Gastroesophageal sphincter (tissue), 4 donors: ENCODE results near the gene RNASET2. TPM values are rescaled to one million over a fixed set of nuclear protein-coding genes. Genes with fewer than 3 reads are reported as not detected.

ENCODE experiments used
- ATAC-seq: fragments of 150-250 bp; one replicate; pipeline ENCODE4 v1.9.1; 2016; ENCODE audit warnings: mild to moderate bottlenecking, moderate library complexity
- H3K27ac ChIP-seq, 4 donors: fragments of 200-600 bp; sonication (generic) in 3 of 4; 1 replicate in 3 of 4; 2 replicates in 1 of 4; pipeline ENCODE4 v1.5.1; 2016 to 2019
- H3K27me3 ChIP-seq: fragments of 200-600 bp; sonication (generic); one replicate; pipeline ENCODE4 v1.5.1; 2019
- H3K36me3 ChIP-seq, 2 donors: fragments of 200-600 bp; sonication (generic); one replicate each; pipeline ENCODE4 v1.5.1; 2019; ENCODE audit warnings: control low read depth in 1 of 2
- H3K4me1 ChIP-seq, 3 donors: fragments of 200-600 bp; sonication (generic); 1 replicate in 2 of 3; 2 replicates in 1 of 3; pipeline ENCODE4 v1.5.1; 2016 to 2019; ENCODE audit warnings: control low read depth in 2 of 3
- H3K4me3 ChIP-seq, 2 donors: fragments of 200-600 bp; sonication (generic); one replicate each; pipeline ENCODE4 v1.5.1; 2019; ENCODE audit warnings: mild to moderate bottlenecking in 1 of 2, moderate library complexity in 1 of 2
- H3K9me3 ChIP-seq, 3 donors: fragments of 200-600 bp; sonication (generic); one replicate each; pipeline ENCODE4 v1.5.1; 2017 to 2019; ENCODE audit warnings: control low read depth in 2 of 3
- EP300 ChIP-seq: sonication (generic); formaldehyde crosslinking; IDR thresholded peaks from one replicate; pipeline ENCODE4 v1.6.1; 2017; ENCODE audit warnings: antibody characterized with exemption, mild to moderate bottlenecking
- POLR2A ChIP-seq, 2 donors: fragments of 450-650 bp; IDR thresholded peaks; one replicate each; pipeline ENCODE4 v1.6.1; 2017; ENCODE audit warnings: antibody characterized with exemption in 2 of 2, mild to moderate bottlenecking in 2 of 2, moderate library complexity in 1 of 2
- POLR2AphosphoS5 ChIP-seq: sonication (generic); formaldehyde crosslinking; IDR thresholded peaks from one replicate; pipeline ENCODE4 v1.6.1; 2017; ENCODE audit warnings: antibody characterized with exemption
- WGBS, 2 donors: methylation state at CpG; one replicate each; pipeline ENCODE4 v1.1.5; 2018; ENCODE audit warnings: low coverage in 1 of 2; 5-methylcytosine and 5-hydroxymethylcytosine counted together
- total RNA-seq, 4 donors: library from RNA; depleted of rRNA; stranded (reverse); fragments of >200 nt; gene quantifications; one replicate each; pipeline ENCODE4 v1.1.0, GENCODE V29; 2016
- TF ChIP-seq, protein P1 (sequence below), 4 experiments: fragments of 200-600 bp in 2 of 4; fragments of 450-650 bp in 2 of 4; sonication (generic) in 1 of 4; IDR thresholded peaks; one replicate each; pipeline ENCODE4 v1.5.1; 2017 to 2019; ENCODE audit warnings: antibody characterized with exemption in 4 of 4, mild to moderate bottlenecking in 2 of 4, moderate library complexity in 2 of 4

Gene RNASET2
- total RNA-seq, 4 donors from 2014 or later: 18.4 to 46.6 (median 26.2) TPM

DNA sequence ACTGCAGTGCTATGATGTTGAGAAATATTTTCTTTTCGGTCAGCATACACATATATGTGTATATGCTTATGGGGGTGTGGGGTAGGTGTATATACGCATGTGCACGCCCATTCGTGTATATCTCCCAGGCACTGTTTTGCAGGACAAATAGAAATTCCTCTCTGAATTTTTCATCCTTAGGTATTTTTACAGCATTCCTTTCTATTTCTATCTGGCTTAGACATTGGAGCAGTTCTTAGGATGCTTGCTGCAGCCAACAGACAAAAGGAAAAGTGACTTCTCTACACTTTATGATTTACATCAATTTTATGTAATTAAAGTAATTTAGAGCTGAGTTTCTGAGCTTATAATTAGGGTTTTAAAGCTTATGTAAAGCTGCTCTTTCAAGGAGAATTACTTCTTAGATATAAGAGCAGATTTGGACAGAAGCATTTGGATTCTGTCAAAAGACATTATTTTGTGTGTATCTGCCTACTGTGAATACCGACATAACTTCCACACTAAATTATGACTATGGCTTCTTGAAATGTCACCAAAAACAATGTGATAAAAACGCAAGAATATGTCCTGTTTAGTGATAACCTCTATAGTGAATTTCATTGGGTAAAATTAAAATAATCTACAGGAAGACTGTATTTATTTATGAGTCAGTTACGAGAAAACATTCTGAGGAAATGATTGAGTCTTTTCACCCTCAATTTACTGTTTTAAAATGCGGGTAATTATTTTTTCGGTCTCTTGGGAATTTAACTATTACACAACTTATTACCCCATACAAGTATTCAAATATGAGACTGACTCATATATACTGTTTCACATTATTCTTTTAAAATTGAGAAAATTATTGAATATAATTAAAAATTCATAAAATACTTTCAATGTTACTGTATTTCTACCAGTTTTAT, 21.5 kb upstream of the RNASET2 start:
- 71 to 81% methylated on average over 5 to 9 of the region's 9 CpGs for WGBS, 2 donors
- TF ChIP-seq, protein P1, sequence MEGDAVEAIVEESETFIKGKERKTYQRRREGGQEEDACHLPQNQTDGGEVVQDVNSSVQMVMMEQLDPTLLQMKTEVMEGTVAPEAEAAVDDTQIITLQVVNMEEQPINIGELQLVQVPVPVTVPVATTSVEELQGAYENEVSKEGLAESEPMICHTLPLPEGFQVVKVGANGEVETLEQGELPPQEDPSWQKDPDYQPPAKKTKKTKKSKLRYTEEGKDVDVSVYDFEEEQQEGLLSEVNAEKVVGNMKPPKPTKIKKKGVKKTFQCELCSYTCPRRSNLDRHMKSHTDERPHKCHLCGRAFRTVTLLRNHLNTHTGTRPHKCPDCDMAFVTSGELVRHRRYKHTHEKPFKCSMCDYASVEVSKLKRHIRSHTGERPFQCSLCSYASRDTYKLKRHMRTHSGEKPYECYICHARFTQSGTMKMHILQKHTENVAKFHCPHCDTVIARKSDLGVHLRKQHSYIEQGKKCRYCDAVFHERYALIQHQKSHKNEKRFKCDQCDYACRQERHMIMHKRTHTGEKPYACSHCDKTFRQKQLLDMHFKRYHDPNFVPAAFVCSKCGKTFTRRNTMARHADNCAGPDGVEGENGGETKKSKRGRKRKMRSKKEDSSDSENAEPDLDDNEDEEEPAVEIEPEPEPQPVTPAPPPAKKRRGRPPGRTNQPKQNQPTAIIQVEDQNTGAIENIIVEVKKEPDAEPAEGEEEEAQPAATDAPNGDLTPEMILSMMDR (IDR thresholded peaks at IDR 0.05): no peak
- TF ChIP-seq POLR2A (IDR thresholded peaks at IDR 0.05) (no peak), POLR2AphosphoS5 (no peak), EP300 (no peak)
- no peaks in the 10 kb centered on the region for H3K4me1 ChIP-seq

DNA sequence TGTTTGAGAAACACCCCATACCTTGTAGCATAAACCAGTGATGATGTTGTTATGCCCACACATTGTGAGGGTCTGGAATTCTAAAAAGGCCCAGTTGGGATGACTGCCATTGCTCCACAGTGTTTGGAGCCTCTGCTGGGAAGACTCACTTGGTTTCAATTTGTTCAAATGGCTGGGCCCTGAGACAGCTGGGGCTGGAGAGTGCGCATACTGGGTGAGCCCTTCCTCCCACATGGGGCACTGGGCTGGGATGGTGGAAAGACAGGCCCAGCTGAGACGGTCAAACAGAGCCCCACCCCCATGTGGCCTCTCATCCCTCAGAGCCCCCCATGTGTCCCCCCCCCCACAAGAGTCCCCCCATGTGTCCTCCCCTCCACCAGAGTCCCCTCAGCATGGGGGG, 20.3 kb upstream of the RNASET2 start:
- no peak overlapping the region for H3K4me3 ChIP-seq
- H3K27me3 ChIP-seq: no peaks in the 10 kb centered on the region
- H3K4me1 ChIP-seq: no peaks in the 10 kb centered on the region
- no CpG with 5 or more reads among the region's 2 CpGs for WGBS, 2 donors
- H3K36me3 ChIP-seq: no peaks in the 10 kb centered on the region
- no peaks in the 10 kb centered on the region for H3K9me3 ChIP-seq
- no peak overlapping the region for H3K27ac ChIP-seq
- TF ChIP-seq POLR2A (IDR thresholded peaks at IDR 0.05) (no peak), POLR2AphosphoS5 (no peak), EP300 (no peak)
- TF ChIP-seq, protein P1 (IDR thresholded peaks at IDR 0.05): no peak
- no peak for ATAC-seq

More for the DNA sequence above, 21.5 kb upstream of the RNASET2 start:
- no peak overlapping the region for H3K4me3 ChIP-seq
- H3K36me3 ChIP-seq: no peaks in the 10 kb centered on the region
- no peaks in the 10 kb centered on the region for H3K27me3 ChIP-seq
- ATAC-seq: no peak
- H3K9me3 ChIP-seq: no peaks in the 10 kb centered on the region
- H3K27ac ChIP-seq: no peak overlapping the region

DNA sequence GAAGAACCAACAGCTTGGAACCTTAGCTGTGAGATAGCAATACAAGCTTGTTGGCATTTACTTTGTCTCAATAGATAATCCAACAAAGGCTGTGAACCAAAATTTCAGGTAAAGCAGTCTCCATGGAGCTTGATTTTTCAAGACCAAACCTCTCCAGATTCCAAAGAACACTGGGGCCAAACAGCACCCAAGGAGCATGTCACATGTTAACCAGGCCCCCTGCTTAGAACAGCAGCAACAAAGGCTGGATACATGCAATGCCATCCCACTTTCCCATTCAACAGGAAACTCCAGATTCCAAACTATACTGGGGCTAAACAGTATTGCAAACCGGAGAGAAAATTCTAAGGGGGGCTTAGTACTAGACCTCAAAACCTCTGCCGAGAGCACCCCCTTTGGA, 15.8 kb upstream of the RNASET2 start:
- Histone ChIP-seq H3K9me3 (no peaks in the 10 kb centered on the region), H3K27ac (no peak overlapping the region), H3K36me3 (no peaks in the 10 kb centered on the region), H3K27me3 (no peaks in the 10 kb centered on the region), H3K4me3 (no peak overlapping the region), H3K4me1 (no peaks in the 10 kb centered on the region)
- ATAC-seq: no peak
- WGBS, 2 donors: 80 to 100% methylated on average over 2 of the region's 2 CpGs
- TF ChIP-seq EP300 (no peak), POLR2AphosphoS5 (no peak), POLR2A (IDR thresholded peaks at IDR 0.05) (no peak)
- TF ChIP-seq, protein P1 (IDR thresholded peaks at IDR 0.05): no peak

DNA sequence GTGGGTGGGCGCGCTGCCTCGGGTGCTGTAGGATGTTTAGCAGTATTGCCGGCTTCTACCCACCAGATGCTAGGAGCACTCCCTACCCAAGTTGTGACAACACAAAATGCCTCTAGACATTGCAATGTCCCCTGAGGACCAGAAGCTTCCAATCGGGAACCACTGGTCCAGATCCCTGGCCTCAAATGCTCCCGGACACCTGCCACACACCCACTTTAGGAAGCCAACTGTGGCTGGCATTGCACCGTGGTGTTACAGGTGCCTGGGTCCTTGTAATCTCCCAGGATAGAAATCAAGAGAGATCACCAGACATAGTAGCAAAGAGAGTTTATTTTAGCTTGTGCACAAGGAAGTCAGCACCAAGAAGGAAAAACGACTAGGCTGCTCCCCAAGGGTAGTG, 14.9 kb upstream of the RNASET2 start:
- Histone ChIP-seq H3K9me3 (no peaks in the 10 kb centered on the region), H3K27ac (no peak overlapping the region), H3K4me3 (no peak overlapping the region), H3K4me1 (no peaks in the 10 kb centered on the region), H3K27me3 (no peaks in the 10 kb centered on the region), H3K36me3 (no peaks in the 10 kb centered on the region)
- TF ChIP-seq, protein P1 (IDR thresholded peaks at IDR 0.05): no peak
- no peak for TF ChIP-seq EP300
- no peak for TF ChIP-seq POLR2A (IDR thresholded peaks at IDR 0.05)
- no peak for TF ChIP-seq POLR2AphosphoS5
- no peak for ATAC-seq
- 77 to 83% methylated on average over 1 to 4 of the region's 8 CpGs for WGBS, 2 donors

DNA sequence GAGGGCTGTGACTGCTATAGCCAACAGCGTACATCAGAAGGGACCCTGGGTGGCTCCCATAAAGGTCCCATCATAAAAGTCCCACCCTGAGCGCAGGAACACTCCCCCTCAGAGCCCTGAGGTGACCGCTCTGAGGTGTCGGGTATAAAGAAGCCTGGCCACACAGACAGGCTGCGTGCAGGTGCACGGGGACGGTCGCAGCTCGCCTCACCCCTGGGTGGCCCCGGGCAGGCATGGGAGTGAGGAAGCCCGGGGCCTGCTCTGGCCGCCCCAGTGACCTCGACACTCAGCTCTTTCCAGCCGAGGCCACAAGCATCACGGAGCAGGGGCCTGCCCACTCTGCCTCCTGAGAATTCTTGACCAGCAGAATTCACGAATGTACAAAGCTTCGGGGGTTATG, 14.4 kb upstream of the RNASET2 start:
- H3K36me3 ChIP-seq: no peaks in the 10 kb centered on the region
- no peak for ATAC-seq
- no peaks in the 10 kb centered on the region for H3K4me1 ChIP-seq
- TF ChIP-seq EP300: no peak
- no peak for TF ChIP-seq POLR2AphosphoS5
- TF ChIP-seq, protein P1 (IDR thresholded peaks at IDR 0.05): no peak
- no peak for TF ChIP-seq POLR2A (IDR thresholded peaks at IDR 0.05)
- WGBS, 2 donors: 100% methylated on average over 1 to 2 of the region's 17 CpGs
- H3K9me3 ChIP-seq: no peaks in the 10 kb centered on the region
- no peaks in the 10 kb centered on the region for H3K27me3 ChIP-seq
- no peak overlapping the region for H3K4me3 ChIP-seq
- H3K27ac ChIP-seq: no peak overlapping the region
